Uterus (tissue), 2 donors: Measurements from ENCODE around the gene CD8A.

Experiments
- CTCF ChIP-seq, 4 experiments: fragments of 200-600 bp in 2 of 4; fragments of 450-650 bp in 2 of 4; sonication (generic) in 2 of 4; IDR thresholded peaks; one replicate each; pipeline ENCODE4 v1.5.1; 2016 to 2019; ENCODE audit warnings: antibody characterized with exemption in 4 of 4, mild to moderate bottlenecking in 2 of 4, moderate library complexity in 1 of 4
- POLR2A ChIP-seq, 2 donors: fragments of 450-650 bp; IDR thresholded peaks; one replicate each; pipeline ENCODE4 v1.6.1; 2016; ENCODE audit warnings: antibody characterized with exemption in 2 of 2, mild to moderate bottlenecking in 1 of 2, moderate library complexity in 1 of 2

DNA sequence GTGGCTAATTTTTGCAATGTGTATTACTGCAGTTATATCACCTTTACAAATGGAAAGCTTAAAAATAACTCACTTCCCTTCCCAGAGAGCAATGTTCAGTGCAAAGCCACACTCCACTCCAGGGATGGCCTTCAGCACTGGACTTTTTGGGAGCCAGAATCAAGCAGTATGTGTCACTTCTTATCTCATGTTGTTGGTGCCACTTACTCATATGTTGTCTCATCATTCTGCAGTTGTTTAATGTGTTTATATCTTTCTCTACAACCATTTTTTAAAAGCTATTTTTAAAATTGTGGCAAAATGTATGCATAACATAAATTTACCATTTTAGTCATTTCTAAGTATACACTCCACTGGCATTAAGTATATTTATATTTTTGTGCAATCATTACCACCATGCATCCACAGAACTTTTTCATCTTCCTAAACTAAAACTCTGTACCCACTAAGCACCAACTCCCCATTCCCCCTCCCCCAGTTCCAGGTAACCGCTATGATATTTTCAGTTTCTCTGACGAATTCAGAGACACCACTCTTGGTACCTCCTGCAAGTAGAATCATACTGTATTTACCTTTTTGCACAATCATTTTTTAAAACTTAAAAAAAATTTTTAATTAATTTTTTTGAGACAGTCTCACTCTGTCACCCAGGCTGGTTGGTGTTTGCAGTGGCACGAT, 32.1 kb upstream of the CD8A start:
- TF ChIP-seq POLR2A (IDR thresholded peaks at IDR 0.05) (no peak), CTCF (IDR thresholded peaks at IDR 0.05) (no peak)
